Lung (tissue), 12 donors: ENCODE measurements around the gene PARVB. TPM values are rescaled to one million over a fixed set of nuclear protein-coding genes. Genes with fewer than 3 reads are reported as not detected.

Experiments
- ATAC-seq: fragments of 200-7000 bp; cut with Tn5 transposase; one replicate; pipeline ENCODE4 v1.9.1; 2020; ENCODE audit warnings: moderate number of reproducible peaks; ENCODE audit not compliant: insufficient read depth, low FRiP score
- DNase-seq, 3 donors: peaks; one replicate each; pipeline ENCODE4 v3.0.0-alpha.2; 2013 to 2017
- H3K27ac ChIP-seq, 2 donors: one replicate each; pipeline ENCODE4 v1.5.1; 2013; ENCODE audit warnings: mild to moderate bottlenecking in 2 of 2, moderate library complexity in 2 of 2, control low read depth in 1 of 2, inconsistent platforms in 1 of 2, low read depth in 1 of 2, low read length in 1 of 2
- H3K27me3 ChIP-seq, 3 donors: one replicate each; pipeline ENCODE4 v1.5.1; 2013; ENCODE audit warnings: low read length in 2 of 3; ENCODE audit not compliant: control insufficient read depth in 3 of 3, insufficient read depth in 3 of 3
- H3K36me3 ChIP-seq, 4 donors: one replicate each; pipeline ENCODE4 v1.5.1; 2013; ENCODE audit warnings: low read length in 4 of 4, mild to moderate bottlenecking in 1 of 4, moderate library complexity in 1 of 4; ENCODE audit not compliant: control insufficient read depth in 4 of 4, insufficient read depth in 4 of 4
- H3K4me1 ChIP-seq, 5 donors: one replicate each; pipeline ENCODE4 v1.5.1; 2013; ENCODE audit warnings: low read length in 5 of 5, mild to moderate bottlenecking in 2 of 5, moderate library complexity in 1 of 5; ENCODE audit not compliant: control insufficient read depth in 5 of 5, insufficient read depth in 5 of 5
- H3K4me3 ChIP-seq: one replicate; pipeline ENCODE4 v1.5.1; 2013; ENCODE audit warnings: mild to moderate bottlenecking, control low read depth, moderate library complexity
- H3K9ac ChIP-seq, 2 donors: one replicate each; pipeline ENCODE4 v1.5.1; 2013; ENCODE audit warnings: low read length in 2 of 2, control low read depth in 1 of 2; ENCODE audit not compliant: insufficient read depth in 1 of 2
- H3K9me3 ChIP-seq, 4 donors: one replicate each; pipeline ENCODE4 v1.5.1; 2013; ENCODE audit warnings: low read length in 3 of 4, mild to moderate bottlenecking in 1 of 4, moderate library complexity in 1 of 4; ENCODE audit not compliant: control insufficient read depth in 4 of 4, insufficient read depth in 3 of 4
- WGBS, 2 donors: extraction: QIAGEN DNeasy Blood & Tissue Kit; methylation state at CpG; one replicate each; pipeline ENCODE4 v1.1.7; 2013; 5-methylcytosine and 5-hydroxymethylcytosine counted together
- polyA plus RNA-seq, 2 donors: library from polyadenylated mRNA; stranded (reverse); fragments of 200-250 nt; gene quantifications; one replicate each; pipeline ENCODE4 v1.2.1, GENCODE V29; 2013
- total RNA-seq, 2 donors: library from RNA; depleted of rRNA in 1 of 2; stranded (reverse); fragments of >200 nt in 1 of 2; gene quantifications; one replicate each; pipeline ENCODE4 v1.2.1, GENCODE V29; 2014 to 2021
- TF ChIP-seq, protein P1 (sequence below): IDR thresholded peaks from 2 replicates; pipeline ENCODE4 v1.5.1; 2012; ENCODE audit warnings: mild to moderate bottlenecking; ENCODE audit errors: control extremely low read depth, extremely low read depth
- donor health status: control.
- donor health status: control.
- donor health status: Bipolar disorder and iron deficiency.
- donor health status: healthy.
- donor health status: DM: yes; HTN: yes; CAD: no.

PARVB gene
- total and polyA plus RNA-seq, 4 donors, result 16.9 to 64.2 (median 49.7) TPM

- DNase-seq (no peak), ATAC-seq (no peak)
- 91 to 95% methylated on average over 8 of the region's 8 CpGs for WGBS, 2 donors
- TF ChIP-seq, protein P1, sequence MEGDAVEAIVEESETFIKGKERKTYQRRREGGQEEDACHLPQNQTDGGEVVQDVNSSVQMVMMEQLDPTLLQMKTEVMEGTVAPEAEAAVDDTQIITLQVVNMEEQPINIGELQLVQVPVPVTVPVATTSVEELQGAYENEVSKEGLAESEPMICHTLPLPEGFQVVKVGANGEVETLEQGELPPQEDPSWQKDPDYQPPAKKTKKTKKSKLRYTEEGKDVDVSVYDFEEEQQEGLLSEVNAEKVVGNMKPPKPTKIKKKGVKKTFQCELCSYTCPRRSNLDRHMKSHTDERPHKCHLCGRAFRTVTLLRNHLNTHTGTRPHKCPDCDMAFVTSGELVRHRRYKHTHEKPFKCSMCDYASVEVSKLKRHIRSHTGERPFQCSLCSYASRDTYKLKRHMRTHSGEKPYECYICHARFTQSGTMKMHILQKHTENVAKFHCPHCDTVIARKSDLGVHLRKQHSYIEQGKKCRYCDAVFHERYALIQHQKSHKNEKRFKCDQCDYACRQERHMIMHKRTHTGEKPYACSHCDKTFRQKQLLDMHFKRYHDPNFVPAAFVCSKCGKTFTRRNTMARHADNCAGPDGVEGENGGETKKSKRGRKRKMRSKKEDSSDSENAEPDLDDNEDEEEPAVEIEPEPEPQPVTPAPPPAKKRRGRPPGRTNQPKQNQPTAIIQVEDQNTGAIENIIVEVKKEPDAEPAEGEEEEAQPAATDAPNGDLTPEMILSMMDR, result no peak
- Histone ChIP-seq H3K27ac (no peak overlapping the region), H3K9ac (no peak overlapping the region), H3K9me3 (no peaks in the 10 kb centered on the region), H3K4me1 (peaks cover 0 to 5% (median 0%) of the 10 kb centered on the region in 5 donors), H3K36me3 (no peaks in the 10 kb centered on the region), H3K27me3 (no peaks in the 10 kb centered on the region), H3K4me3 (no peak overlapping the region)
These were observed 52.7 kb downstream of the PARVB start for GRCh38 chr22:44076825-44077224.

GRCh38 chr22:44080936-44081861 is 57.1 kb downstream of the PARVB start:
- peaks cover 0 to 6% (median 0%) of the 10 kb centered on the region in 5 donors for H3K4me1 ChIP-seq
- WGBS, 2 donors, result 50 to 54% methylated on average over 27 of the region's 27 CpGs
- H3K9ac ChIP-seq, result no peak overlapping the region
- H3K36me3 ChIP-seq, result no peaks in the 10 kb centered on the region
- H3K4me3 ChIP-seq, result no peak overlapping the region
- no peaks in the 10 kb centered on the region for H3K27me3 ChIP-seq
- TF ChIP-seq, protein P1, result peak; percentile 68
- no peak overlapping the region for H3K27ac ChIP-seq
- ATAC-seq (no peak), DNase-seq (peak; percentile 74 to 84 (median 77))
- H3K9me3 ChIP-seq, result peaks cover 0 to 3% (median 0%) of the 10 kb centered on the region in 4 donors

DNA sequence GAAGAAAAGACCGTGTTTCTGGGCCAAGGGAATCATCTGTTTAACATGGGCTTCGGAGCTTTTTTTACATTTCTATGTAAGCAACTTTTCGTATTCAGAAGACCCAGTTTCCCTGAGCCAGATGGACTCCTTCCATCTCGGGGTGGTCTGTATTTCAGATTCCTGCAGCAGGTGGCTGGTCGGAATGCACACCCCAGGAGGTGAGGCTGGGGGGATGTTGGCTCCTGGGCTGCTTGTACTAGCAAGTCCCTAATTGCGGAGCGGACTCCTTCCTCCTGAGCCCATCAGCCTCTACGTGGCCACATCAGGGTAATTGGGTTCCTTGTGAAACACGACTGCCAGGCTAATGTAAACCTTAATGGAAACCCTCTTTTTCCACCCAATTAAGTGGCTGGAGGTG is 58.7 kb downstream of the PARVB start:
- H3K27me3 ChIP-seq, result no peaks in the 10 kb centered on the region
- H3K4me3 ChIP-seq, result no peak overlapping the region
- H3K9me3 ChIP-seq, result peaks cover 0 to 3% (median 0%) of the 10 kb centered on the region in 4 donors
- peaks cover 0 to 22% (median 0%) of the 10 kb centered on the region in 5 donors for H3K4me1 ChIP-seq
- 92 to 96% methylated on average over 9 of the region's 9 CpGs for WGBS, 2 donors
- TF ChIP-seq, protein P1, result no peak
- no peak overlapping the region for H3K27ac ChIP-seq
- H3K9ac ChIP-seq, result no peak overlapping the region
- ATAC-seq, result no peak
- H3K36me3 ChIP-seq, result no peaks in the 10 kb centered on the region
- DNase-seq, result no peak
